Calu3 (cell line): ENCODE measurements around the gene SIX2. TPM values are rescaled to one million over a fixed set of nuclear protein-coding genes. Genes with fewer than 3 reads are reported as not detected.

Experiments
- BruUV-seq: library from RNA; stranded (reverse); fragments of 400-500 nt; replicated peaks from 2 replicates; lab custom pipeline; 2021; lab: Mats Ljungman, UMichigan
- CTCF ChIA-PET: fragments of 300-600 bp; sonication (Branson Sonifier 250); formaldehyde crosslinking; loops from one replicate; lab custom pipeline; 2022; ENCODE audit warnings: antibody characterized with exemption; lab: Charles Lee
- DNase-seq: peaks from one replicate; pipeline ENCODE4 v3.0.0; 2022
- H3K27ac Mint-ChIP-seq: one replicate; pipeline ENCODE4 v1.8.0; 2022; ENCODE audit warnings: mixed read lengths; ENCODE audit not compliant: unreplicated experiment
- H3K27me3 Mint-ChIP-seq: one replicate; pipeline ENCODE4 v1.8.0; 2022; ENCODE audit warnings: mixed read lengths; ENCODE audit not compliant: unreplicated experiment
- H3K36me3 Mint-ChIP-seq: one replicate; pipeline ENCODE4 v1.8.0; 2022; ENCODE audit warnings: mild to moderate bottlenecking, moderate library complexity, mixed read lengths; ENCODE audit not compliant: insufficient read depth, unreplicated experiment
- H3K4me1 Mint-ChIP-seq: one replicate; pipeline ENCODE4 v1.8.0; 2022; ENCODE audit warnings: mild to moderate bottlenecking, low read depth, mixed read lengths; ENCODE audit not compliant: unreplicated experiment
- H3K4me3 Mint-ChIP-seq: one replicate; pipeline ENCODE4 v1.8.0; 2022; ENCODE audit warnings: mild to moderate bottlenecking, low read depth, moderate library complexity, mixed read lengths; ENCODE audit not compliant: unreplicated experiment
- H3K9me3 Mint-ChIP-seq: one replicate; pipeline ENCODE4 v1.8.0; 2022; ENCODE audit warnings: low read depth, mixed read lengths; ENCODE audit not compliant: unreplicated experiment
- intact Hi-C: fragments of 100-400 bp; cut with micrococcal nuclease; formaldehyde crosslinking; loops from one replicate; pipeline ENCODE4 v1.10.0; 2022; ENCODE audit not compliant: unreplicated experiment
- total RNA-seq: library from RNA; stranded (reverse); gene quantifications from 2 replicates; pipeline ENCODE4 v1.2.3, GENCODE V29; 2022
- TF ChIP-seq, protein P1 (sequence below): fragments of 200-600 bp; IDR thresholded peaks from one replicate; pipeline ENCODE4 v1.8.0; 2022; ENCODE audit warnings: antibody characterized with exemption; ENCODE audit not compliant: unreplicated experiment

SIX2 gene
- total RNA-seq, 1 experiment from 2014 or later = not detected

DNA sequence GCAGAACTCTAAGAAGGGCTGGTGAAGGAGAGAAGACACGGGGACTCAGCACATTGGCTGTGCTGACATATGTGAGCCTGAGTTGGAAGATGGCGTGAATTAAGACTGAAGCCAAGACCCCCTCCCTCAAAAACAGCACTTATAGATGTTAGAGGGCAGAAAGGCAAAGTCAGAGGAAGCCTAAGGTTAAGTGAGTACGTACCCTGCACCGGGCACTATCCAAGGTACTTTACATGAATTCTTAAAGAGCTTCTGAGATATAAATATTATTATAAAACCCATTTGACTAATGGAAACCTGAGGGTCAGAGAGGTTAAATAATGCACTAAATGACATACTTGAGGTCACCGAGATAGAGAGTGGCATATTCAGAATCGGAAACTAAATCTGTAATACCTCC is 42.2 kb downstream of the SIX2 start:
- no peak overlapping the region for H3K4me3 Mint-ChIP-seq
- DNase-seq = no peak
- no peaks in the 10 kb centered on the region for H3K36me3 Mint-ChIP-seq
- no TSS peak for BruUV-seq
- TF ChIP-seq, protein P1, sequence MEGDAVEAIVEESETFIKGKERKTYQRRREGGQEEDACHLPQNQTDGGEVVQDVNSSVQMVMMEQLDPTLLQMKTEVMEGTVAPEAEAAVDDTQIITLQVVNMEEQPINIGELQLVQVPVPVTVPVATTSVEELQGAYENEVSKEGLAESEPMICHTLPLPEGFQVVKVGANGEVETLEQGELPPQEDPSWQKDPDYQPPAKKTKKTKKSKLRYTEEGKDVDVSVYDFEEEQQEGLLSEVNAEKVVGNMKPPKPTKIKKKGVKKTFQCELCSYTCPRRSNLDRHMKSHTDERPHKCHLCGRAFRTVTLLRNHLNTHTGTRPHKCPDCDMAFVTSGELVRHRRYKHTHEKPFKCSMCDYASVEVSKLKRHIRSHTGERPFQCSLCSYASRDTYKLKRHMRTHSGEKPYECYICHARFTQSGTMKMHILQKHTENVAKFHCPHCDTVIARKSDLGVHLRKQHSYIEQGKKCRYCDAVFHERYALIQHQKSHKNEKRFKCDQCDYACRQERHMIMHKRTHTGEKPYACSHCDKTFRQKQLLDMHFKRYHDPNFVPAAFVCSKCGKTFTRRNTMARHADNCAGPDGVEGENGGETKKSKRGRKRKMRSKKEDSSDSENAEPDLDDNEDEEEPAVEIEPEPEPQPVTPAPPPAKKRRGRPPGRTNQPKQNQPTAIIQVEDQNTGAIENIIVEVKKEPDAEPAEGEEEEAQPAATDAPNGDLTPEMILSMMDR = no peak
- CTCF ChIA-PET = no interaction called here
- H3K4me1 Mint-ChIP-seq = no peaks in the 10 kb centered on the region
- intact Hi-C loops = no loop called here
- H3K9me3 Mint-ChIP-seq = no peaks in the 10 kb centered on the region
- peaks cover 79% of the 10 kb centered on the region for H3K27me3 Mint-ChIP-seq
- H3K27ac Mint-ChIP-seq = no peak overlapping the region

DNA sequence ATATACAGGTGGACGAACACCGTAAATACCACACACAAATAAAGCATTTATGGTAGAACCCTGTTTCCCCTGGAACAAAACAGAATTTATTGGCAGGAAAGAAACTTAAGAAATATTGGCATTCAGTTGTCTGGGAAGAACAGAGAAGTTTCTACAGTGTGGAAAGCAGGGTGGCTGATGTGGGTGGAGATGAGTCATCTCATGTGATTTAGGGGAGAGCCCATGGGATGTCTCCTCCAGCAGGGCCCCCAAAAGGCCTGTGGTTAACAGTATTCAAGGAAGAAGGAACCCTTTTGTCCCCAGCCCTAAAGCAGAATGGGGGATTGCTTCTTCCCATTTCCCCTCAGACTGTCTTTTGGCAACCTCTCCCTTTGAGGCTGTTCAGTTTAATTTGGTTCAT is 43.6 kb downstream of the SIX2 start:
- CTCF ChIA-PET = no interaction called here

DNA sequence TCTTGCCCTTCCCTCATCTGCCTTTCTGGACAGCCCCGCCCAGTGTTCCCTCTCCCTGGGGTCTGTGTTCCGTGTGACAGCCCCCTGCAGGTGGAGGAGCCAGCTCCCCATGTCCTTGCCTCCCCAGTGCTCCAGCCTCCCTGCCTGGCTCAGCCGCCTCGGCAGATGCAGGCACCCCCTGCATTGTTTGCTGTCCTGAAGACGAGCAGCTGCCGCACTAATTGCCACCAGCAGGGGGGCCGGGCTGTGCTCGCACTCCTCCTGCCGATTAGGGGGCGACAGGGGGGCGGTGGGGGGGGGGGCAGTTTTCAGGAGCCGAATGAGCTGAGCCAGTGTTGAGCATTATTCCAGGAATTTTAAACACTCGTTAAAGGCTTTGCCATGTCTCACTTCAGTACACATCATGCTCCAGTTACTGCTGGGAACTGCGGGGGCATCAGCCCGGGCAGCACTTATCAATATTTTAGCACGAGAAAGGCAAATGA is 44.5 kb downstream of the SIX2 start:
- CTCF ChIA-PET = interaction anchor here (0.6 to 0.7 kb wide), 2 partner anchors 530 to 541 kb away, joined by 3 to 6 read pairs; no protein-coding TSS in a partner anchor
- intact Hi-C loops = no loop called here
- TF ChIP-seq, protein P1 = peak; percentile 53

More for the DNA sequence above, 43.6 kb downstream of the SIX2 start:
- no peak overlapping the region for H3K4me3 Mint-ChIP-seq
- TF ChIP-seq, protein P1 = no peak
- H3K36me3 Mint-ChIP-seq = no peaks in the 10 kb centered on the region
- intact Hi-C loops = no loop called here
- H3K27me3 Mint-ChIP-seq = peaks cover 86% of the 10 kb centered on the region
- no TSS peak for BruUV-seq
- H3K9me3 Mint-ChIP-seq = no peaks in the 10 kb centered on the region
- DNase-seq = no peak
- H3K4me1 Mint-ChIP-seq = no peaks in the 10 kb centered on the region
- no peak overlapping the region for H3K27ac Mint-ChIP-seq

DNA sequence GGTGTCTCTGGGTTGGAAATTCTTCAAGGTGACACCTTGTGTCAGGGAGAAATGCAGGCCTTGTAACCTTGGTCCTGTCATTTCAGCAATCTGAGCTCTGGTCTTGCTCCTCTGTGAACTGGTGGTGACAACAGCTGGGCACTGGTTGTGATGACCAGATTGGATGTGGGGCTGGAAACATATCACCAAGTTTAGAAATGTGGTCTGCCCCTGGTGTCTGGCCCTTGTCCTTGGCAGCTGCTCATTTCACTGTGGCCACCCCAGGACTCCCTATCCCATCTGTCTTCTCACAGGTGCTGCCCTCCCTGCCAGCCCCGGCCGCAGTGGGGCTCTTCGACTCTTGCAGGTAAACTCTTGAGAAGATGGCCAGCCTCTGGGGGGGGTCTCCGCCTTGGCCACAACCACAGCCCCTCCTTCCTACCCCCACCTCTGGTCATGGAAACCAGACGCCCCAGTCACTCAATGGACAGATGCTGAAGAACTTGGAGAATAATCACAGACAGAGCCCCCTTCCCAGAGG is 47.0 kb downstream of the SIX2 start:
- no TSS peak for BruUV-seq
- no peak overlapping the region for H3K27ac Mint-ChIP-seq
- no peak overlapping the region for H3K4me3 Mint-ChIP-seq
- H3K36me3 Mint-ChIP-seq = no peaks in the 10 kb centered on the region
- TF ChIP-seq, protein P1 = no peak
- intact Hi-C loops = no loop called here
- CTCF ChIA-PET = interaction anchor here (1.1 kb wide), 1 partner anchor 44 kb away, joined by 3 read pairs; no protein-coding TSS in a partner anchor
- H3K9me3 Mint-ChIP-seq = no peaks in the 10 kb centered on the region
- peaks cover 90% of the 10 kb centered on the region for H3K27me3 Mint-ChIP-seq
- no peaks in the 10 kb centered on the region for H3K4me1 Mint-ChIP-seq
- DNase-seq = no peak

More for the DNA sequence above, 44.5 kb downstream of the SIX2 start:
- Mint-ChIP-seq H3K27me3 (peaks cover 81% of the 10 kb centered on the region), H3K27ac (no peak overlapping the region), H3K36me3 (no peaks in the 10 kb centered on the region), H3K4me1 (no peaks in the 10 kb centered on the region), H3K9me3 (no peaks in the 10 kb centered on the region), H3K4me3 (no peak overlapping the region)
- no TSS peak for BruUV-seq
- DNase-seq = peak; percentile 34
